ENCODE results near the gene CAMK2B. TPM values are rescaled to one million over a fixed set of nuclear protein-coding genes. Genes with fewer than 3 reads are reported as not detected.
A peak's percentile ranks its signal among the peaks of the same experiment; 100 is the strongest.

Gene CAMK2B
- total RNA-seq, 1 experiment from 2014 or later = 2.4 TPM

GRCh38 chr7:44258865-44259546, 66.4 kb downstream of the CAMK2B start:
- Histone ChIP-seq H3K9me3 (replicated peaks) (no peaks in the 10 kb centered on the region), H3K4me1 (peaks cover 12% of the 10 kb centered on the region), H3K27me3 (peaks cover 18% of the 10 kb centered on the region; the same call in 1 of the 2 replicates), H3K4me3 (no peak overlapping the region), H3K27ac (no peak overlapping the region), H3K36me3 (no peaks in the 10 kb centered on the region)
- DNase-seq = no peak

GRCh38 chr7:44258423-44258760, 67.0 kb downstream of the CAMK2B start:
- Histone ChIP-seq H3K27me3 (peaks cover 17% of the 10 kb centered on the region; the same call in 1 of the 2 replicates), H3K36me3 (no peaks in the 10 kb centered on the region), H3K9me3 (replicated peaks) (no peaks in the 10 kb centered on the region), H3K27ac (no peak overlapping the region), H3K4me3 (no peak overlapping the region), H3K4me1 (peaks cover 12% of the 10 kb centered on the region)
- DNase-seq = no peak

GRCh38 chr7:44257618-44258422, 67.6 kb downstream of the CAMK2B start:
- Histone ChIP-seq H3K4me3 (no peak overlapping the region), H3K27me3 (peaks cover 11% of the 10 kb centered on the region; the same call in 1 of the 2 replicates), H3K36me3 (no peaks in the 10 kb centered on the region), H3K4me1 (peaks cover 12% of the 10 kb centered on the region), H3K27ac (no peak overlapping the region), H3K9me3 (replicated peaks) (no peaks in the 10 kb centered on the region)
- DNase-seq = peak; percentile 61 to 68

DNA sequence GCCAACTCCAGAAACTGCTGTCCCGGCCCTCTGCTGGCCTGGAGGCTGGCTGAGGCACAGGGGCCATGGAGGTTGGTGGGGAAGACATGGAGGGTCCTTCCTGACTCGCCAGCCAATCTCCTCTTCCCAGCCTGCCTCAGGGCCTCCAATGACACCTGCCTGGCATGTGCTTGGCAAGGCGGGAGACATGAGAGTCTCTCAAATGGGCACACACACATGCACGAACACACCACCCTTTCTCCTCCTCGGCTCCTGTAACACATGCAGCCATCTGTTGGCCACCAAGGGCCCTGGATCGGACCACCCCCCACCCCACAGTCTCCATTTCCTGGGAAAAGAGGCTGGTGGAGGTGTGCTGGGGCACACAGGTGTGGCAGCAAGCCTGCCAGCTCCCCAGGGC, 68.2 kb downstream of the CAMK2B start:
- H3K4me1 ChIP-seq = peaks cover 12% of the 10 kb centered on the region
- no peaks in the 10 kb centered on the region for H3K9me3 ChIP-seq (replicated peaks)
- no peak for DNase-seq
- H3K27ac ChIP-seq = no peak overlapping the region
- H3K36me3 ChIP-seq = no peaks in the 10 kb centered on the region
- no peak overlapping the region for H3K4me3 ChIP-seq
- 0 out of 2 replicates have a peak, but pooled peaks cover 5% of the 10 kb centered on the region for H3K27me3 ChIP-seq

GRCh38 chr7:44256459-44256858, 68.9 kb downstream of the CAMK2B start:
- Histone ChIP-seq H3K4me1 (peaks cover 12% of the 10 kb centered on the region), H3K36me3 (no peaks in the 10 kb centered on the region), H3K9me3 (replicated peaks) (no peaks in the 10 kb centered on the region), H3K27me3 (0 out of 2 replicates have a peak, but pooled peaks cover 5% of the 10 kb centered on the region), H3K27ac (no peak overlapping the region), H3K4me3 (no peak overlapping the region)
- no peak for DNase-seq

DNA sequence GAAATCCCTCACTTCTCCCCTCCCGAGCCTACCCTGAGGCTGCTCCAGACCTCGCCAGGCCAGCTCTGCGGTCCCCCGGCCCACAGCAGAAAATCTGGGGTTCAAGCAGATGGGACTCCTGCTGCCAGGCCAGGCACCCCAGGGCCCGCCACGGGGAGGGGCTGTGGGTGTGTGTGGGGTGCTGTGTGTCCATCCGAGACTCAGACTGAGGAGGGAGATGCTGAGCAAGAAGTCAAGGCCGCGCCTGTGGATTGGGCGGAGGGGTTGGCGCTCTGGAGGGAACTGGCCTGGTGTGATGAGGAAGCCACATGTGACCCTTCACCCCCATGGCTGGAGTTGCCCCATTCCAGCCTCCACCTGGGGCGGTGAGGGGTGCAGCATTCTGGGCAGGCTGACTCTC, 73.5 kb downstream of the CAMK2B start:
- 0 out of 2 replicates have a peak, but pooled peaks cover 3% of the 10 kb centered on the region for H3K27me3 ChIP-seq
- no peaks in the 10 kb centered on the region for H3K36me3 ChIP-seq
- H3K9me3 ChIP-seq (replicated peaks) = no peaks in the 10 kb centered on the region
- H3K27ac ChIP-seq = no peak overlapping the region
- H3K4me3 ChIP-seq = no peak overlapping the region
- DNase-seq = no peak
- no peaks in the 10 kb centered on the region for H3K4me1 ChIP-seq

- Histone ChIP-seq H3K4me3 (no peak overlapping the region), H3K4me1 (no peaks in the 10 kb centered on the region), H3K36me3 (no peaks in the 10 kb centered on the region), H3K27me3 (0 out of 2 replicates have a peak, but pooled peaks cover 3% of the 10 kb centered on the region), H3K27ac (no peak overlapping the region), H3K9me3 (replicated peaks) (no peaks in the 10 kb centered on the region)
- no peak for DNase-seq
Observed at GRCh38 chr7:44251269-44251668, 74.1 kb downstream of the CAMK2B start.

DNA sequence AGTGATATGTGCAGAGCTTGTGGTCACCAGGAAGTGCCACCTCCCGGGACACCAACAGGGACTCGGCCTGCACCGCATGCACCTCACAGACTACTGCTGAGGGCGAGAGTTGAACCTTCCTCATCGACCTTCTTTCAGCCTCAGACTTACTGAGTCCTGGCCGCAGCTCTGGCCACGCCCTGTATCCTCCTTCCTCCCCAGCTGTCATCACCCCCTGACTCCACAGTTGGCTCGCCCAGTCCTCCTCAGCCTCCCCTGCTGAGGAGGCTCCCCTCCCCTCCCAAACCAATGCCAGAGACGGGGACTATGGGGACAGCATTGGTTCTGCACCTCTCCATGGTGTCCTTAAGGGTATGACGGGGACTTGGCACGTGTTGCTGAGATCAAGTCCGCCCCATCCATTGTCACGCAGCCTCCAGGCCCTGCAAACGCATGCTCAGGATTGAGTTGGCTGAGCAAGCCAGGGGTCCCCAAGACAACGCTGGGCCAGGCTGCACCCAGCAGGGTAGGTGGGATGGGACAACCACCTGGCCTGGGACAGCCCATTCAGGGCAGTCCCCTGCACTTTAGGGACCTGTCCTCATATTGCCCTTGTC, 75.7 kb downstream of the CAMK2B start:
- Histone ChIP-seq H3K36me3 (no peaks in the 10 kb centered on the region), H3K27me3 (0 out of 2 replicates have a peak, but pooled peaks cover 3% of the 10 kb centered on the region), H3K27ac (no peak overlapping the region), H3K4me3 (no peak overlapping the region), H3K4me1 (no peaks in the 10 kb centered on the region), H3K9me3 (replicated peaks) (no peaks in the 10 kb centered on the region)
- no peak for DNase-seq

DNA sequence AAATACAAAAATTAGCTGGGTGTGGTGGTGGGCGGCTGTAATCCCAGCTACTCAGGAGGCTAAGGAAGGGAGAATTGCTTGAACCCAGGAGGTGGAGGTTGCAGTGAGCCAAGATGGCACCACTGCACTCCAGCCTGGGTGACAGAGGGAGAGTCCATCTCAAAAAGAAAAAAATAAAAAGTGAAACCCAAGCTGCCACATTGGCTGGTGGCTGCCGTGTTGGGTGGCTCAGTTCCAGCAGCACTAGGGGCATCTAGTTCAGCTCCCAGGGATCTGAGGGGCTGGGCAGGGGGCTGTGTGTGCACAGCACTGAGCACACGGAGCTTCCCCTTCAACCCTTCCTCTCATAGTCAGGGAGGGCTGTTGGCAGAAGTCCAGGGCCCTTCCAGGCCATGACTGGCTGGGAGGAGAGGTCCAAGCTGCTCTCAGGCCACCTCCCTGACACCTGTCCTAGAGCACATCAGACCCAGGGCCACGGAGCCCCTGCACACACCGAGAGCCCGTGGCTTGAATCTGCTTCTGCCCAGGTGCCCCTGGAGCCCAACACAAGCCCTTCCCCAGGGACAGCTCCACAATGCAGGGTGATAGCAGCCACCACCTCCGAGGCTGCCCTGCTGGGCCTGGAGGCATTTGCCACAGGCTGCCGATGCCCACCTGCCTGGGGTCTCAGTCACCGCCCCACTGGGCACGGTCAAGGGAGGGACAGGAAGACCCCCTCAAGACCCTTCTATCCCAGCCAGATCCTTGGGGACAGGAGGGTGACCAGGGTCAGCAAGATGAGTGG, 77.3 kb downstream of the CAMK2B start:
- H3K4me3 ChIP-seq = no peak overlapping the region

GRCh38 chr7:44246396-44247113, 78.8 kb downstream of the CAMK2B start:
- Histone ChIP-seq H3K27ac (no peak overlapping the region), H3K4me1 (no peaks in the 10 kb centered on the region), H3K36me3 (no peaks in the 10 kb centered on the region), H3K9me3 (replicated peaks) (no peaks in the 10 kb centered on the region), H3K4me3 (no peak overlapping the region), H3K27me3 (0 out of 2 replicates have a peak, but pooled peaks cover 3% of the 10 kb centered on the region)
- no peak for DNase-seq

More for the DNA sequence above, 77.3 kb downstream of the CAMK2B start:
- H3K9me3 ChIP-seq (replicated peaks) = no peaks in the 10 kb centered on the region
- DNase-seq = no peak
- H3K36me3 ChIP-seq = no peaks in the 10 kb centered on the region
- H3K27me3 ChIP-seq = 0 out of 2 replicates have a peak, but pooled peaks cover 3% of the 10 kb centered on the region
- H3K27ac ChIP-seq = no peak overlapping the region
- no peaks in the 10 kb centered on the region for H3K4me1 ChIP-seq

DNA sequence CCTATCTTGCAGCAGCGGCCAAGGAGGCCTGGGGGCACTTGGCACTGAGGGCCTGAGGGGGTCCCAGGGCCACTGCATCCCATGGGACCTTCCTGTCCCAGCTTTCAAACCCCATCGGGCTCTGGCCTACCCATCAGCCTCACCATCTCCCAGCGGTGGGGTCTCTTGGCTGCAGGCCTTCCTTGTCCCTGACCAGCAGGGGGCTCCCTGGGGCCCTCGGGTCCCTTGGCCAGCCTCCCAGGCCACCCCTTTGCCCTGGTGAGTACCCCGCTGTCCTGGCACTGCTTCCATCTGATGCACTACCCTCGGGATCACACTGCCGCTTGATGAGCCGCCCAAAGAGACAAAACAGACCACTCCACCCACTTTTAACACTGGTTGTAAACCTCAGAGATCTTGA, 81.1 kb downstream of the CAMK2B start:
- peak; percentile 50 to 64 for DNase-seq
- no peak overlapping the region for H3K4me3 ChIP-seq
- no peak overlapping the region for H3K27ac ChIP-seq
- peaks cover 8% of the 10 kb centered on the region for H3K27me3 ChIP-seq
- H3K4me1 ChIP-seq = no peaks in the 10 kb centered on the region
- H3K36me3 ChIP-seq = no peaks in the 10 kb centered on the region
- H3K9me3 ChIP-seq (replicated peaks) = no peaks in the 10 kb centered on the region

DNA sequence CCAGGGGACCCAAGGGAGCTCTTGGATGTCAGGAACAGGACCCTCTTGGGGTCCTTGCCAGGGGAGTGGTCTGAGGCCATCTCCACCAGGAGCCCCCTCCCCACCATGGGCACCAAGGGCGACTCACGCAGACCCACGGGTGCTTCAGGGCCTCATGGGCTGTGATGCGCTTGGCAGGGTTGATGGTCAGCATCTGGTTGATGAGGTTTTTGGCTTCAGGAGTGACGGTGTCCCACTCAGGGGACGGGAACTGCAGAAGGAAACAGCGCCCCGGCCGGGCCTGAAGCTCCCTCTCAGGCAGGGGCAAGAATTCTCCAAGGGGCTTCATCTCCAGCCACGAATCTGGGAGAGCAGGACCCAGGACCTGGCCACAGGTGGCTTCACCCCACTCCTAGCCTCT, 83.3 kb downstream of the CAMK2B start:
- Histone ChIP-seq H3K4me1 (no peaks in the 10 kb centered on the region), H3K36me3 (no peaks in the 10 kb centered on the region), H3K4me3 (no peak overlapping the region), H3K9me3 (replicated peaks) (no peaks in the 10 kb centered on the region), H3K27me3 (peaks cover 24% of the 10 kb centered on the region), H3K27ac (no peak overlapping the region)
- no peak for DNase-seq

DNA sequence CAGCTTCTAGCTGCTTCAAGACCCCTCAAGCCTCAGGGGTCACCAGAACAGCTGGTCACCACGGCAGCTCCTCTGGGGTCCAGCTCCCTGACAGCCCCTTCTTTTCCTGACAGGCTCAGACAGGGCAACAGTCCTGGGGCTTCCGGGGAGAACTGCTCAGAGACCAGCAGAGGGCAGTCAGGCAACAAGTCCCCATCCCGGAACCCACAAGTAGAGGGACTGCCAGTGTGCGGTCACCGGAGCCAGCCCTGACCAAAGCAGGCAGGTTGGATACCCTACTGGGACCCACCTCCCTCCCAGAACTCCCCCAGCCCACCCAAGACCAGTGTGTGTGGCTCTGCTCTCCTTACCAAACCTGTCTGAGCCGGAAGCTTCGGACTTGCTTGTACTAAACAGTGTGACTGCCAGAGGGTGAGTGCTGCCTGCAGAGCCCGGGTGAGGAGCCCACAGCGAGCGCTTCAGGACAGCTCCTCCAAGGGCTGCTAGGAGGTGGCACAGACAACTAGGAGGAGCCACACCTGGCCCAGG, 84.3 kb downstream of the CAMK2B start:
- peaks cover 29% of the 10 kb centered on the region for H3K27me3 ChIP-seq
- peaks cover 5% of the 10 kb centered on the region for H3K4me1 ChIP-seq
- no peak overlapping the region for H3K27ac ChIP-seq
- H3K4me3 ChIP-seq = no peak overlapping the region
- H3K36me3 ChIP-seq = no peaks in the 10 kb centered on the region
- peak; percentile 79 to 87 for DNase-seq
- no peaks in the 10 kb centered on the region for H3K9me3 ChIP-seq (replicated peaks)

DNA sequence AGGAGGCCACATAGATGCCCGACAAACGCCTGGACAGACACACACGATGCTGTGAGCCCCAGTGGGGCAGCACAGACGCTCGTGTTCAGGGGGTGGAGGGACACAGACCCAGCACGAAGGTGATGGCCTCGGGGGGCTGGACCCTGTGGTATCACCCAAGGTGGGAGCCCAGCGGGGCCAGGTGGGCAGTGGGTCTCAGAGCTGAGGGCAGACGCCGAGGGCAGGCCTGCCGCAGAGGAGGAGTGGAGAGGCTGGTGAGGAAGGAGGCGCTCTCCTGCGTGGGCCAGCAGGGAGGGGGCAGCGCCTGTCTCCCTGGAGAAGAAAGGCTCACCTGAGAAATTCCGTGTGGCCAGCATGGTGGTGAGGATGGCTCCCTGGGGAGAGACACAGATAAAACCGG, 85.0 kb downstream of the CAMK2B start:
- Histone ChIP-seq H3K4me3 (no peak overlapping the region), H3K4me1 (peaks cover 12% of the 10 kb centered on the region), H3K27ac (no peak overlapping the region), H3K36me3 (no peaks in the 10 kb centered on the region), H3K27me3 (peaks cover 29% of the 10 kb centered on the region), H3K9me3 (replicated peaks) (no peaks in the 10 kb centered on the region)
- no peak for DNase-seq

Data from SJCRH30 (cell line).